DND-41 (cell line): ENCODE measurements around the gene PRKRIP1.

Experiments
- ATAC-seq: fragments of 200-7000 bp; cut with Tn5 transposase; 3 replicates; pipeline ENCODE4 v1.9.1; 2021; ENCODE audit warnings: low read depth; ENCODE audit not compliant: insufficient read depth
- DNase-seq: peaks from one replicate; pipeline ENCODE4 v3.0.0-alpha.2; 2020
- H2AFZ ChIP-seq: 2 replicates; pipeline ENCODE4 v1.6.0; 2012; ENCODE audit warnings: low read depth, low read length
- H3K27ac ChIP-seq: 2 replicates; pipeline ENCODE4 v1.5.1; 2012; ENCODE audit warnings: low read length, inconsistent platforms
- H3K27me3 ChIP-seq: fragments of 200-600 bp; sonication (generic); 2 replicates; pipeline ENCODE4 v1.6.0; 2012; ENCODE audit warnings: low read length, mild to moderate bottlenecking, inconsistent platforms; ENCODE audit not compliant: insufficient read depth, poor library complexity
- H3K36me3 ChIP-seq: 2 replicates; pipeline ENCODE4 v1.5.1; 2012; ENCODE audit warnings: low read length, inconsistent platforms; ENCODE audit not compliant: insufficient read depth
- H3K4me1 ChIP-seq: 2 replicates; pipeline ENCODE4 v1.5.1; 2012; ENCODE audit warnings: mild to moderate bottlenecking, low read length; ENCODE audit not compliant: insufficient read depth
- H3K4me2 ChIP-seq: 2 replicates; pipeline ENCODE4 v1.6.0; 2012; ENCODE audit warnings: mild to moderate bottlenecking, moderate library complexity, low read length, inconsistent platforms; ENCODE audit not compliant: insufficient read depth
- H3K4me3 ChIP-seq, 2 experiments: fragments of 200-600 bp in 1 of 2; shearing (Covaris generic) in 1 of 2; 2 replicates each; pipeline ENCODE4 v1.5.1; 2012 to 2016; ENCODE audit warnings: inconsistent platforms in 2 of 2, low read length in 2 of 2, mild to moderate bottlenecking in 2 of 2, low read depth in 1 of 2, moderate library complexity in 1 of 2
- H3K79me2 ChIP-seq: 2 replicates; pipeline ENCODE4 v1.6.0; 2012; ENCODE audit warnings: low read length, inconsistent platforms; ENCODE audit not compliant: insufficient read depth
- H3K9ac ChIP-seq: 2 replicates; pipeline ENCODE4 v1.6.0; 2012; ENCODE audit warnings: low read depth, mild to moderate bottlenecking, inconsistent platforms, low read length, moderate library complexity
- H3K9me3 ChIP-seq: 2 replicates; pipeline ENCODE4 v1.5.1; 2012; ENCODE audit warnings: low read length, moderate library complexity, mild to moderate bottlenecking, inconsistent platforms; ENCODE audit not compliant: insufficient read depth, severe bottlenecking
- H4K20me1 ChIP-seq: 2 replicates; pipeline ENCODE4 v1.6.0; 2012; ENCODE audit warnings: low read length; ENCODE audit not compliant: insufficient read depth
- CTCF ChIP-seq: IDR thresholded peaks from 2 replicates; pipeline ENCODE4 v1.5.1; 2012; ENCODE audit warnings: borderline replicate concordance, low read length, moderate library complexity, mild to moderate bottlenecking; ENCODE audit not compliant: poor library complexity, severe bottlenecking; ENCODE audit errors: extremely low read depth
- EZH2 ChIP-seq: IDR thresholded peaks from 3 replicates; pipeline ENCODE4 v1.6.1; 2012; ENCODE audit warnings: borderline replicate concordance, low read depth, mild to moderate bottlenecking, moderate library complexity, low read length, inconsistent platforms; ENCODE audit not compliant: severe bottlenecking

PRKRIP1 gene

DNA sequence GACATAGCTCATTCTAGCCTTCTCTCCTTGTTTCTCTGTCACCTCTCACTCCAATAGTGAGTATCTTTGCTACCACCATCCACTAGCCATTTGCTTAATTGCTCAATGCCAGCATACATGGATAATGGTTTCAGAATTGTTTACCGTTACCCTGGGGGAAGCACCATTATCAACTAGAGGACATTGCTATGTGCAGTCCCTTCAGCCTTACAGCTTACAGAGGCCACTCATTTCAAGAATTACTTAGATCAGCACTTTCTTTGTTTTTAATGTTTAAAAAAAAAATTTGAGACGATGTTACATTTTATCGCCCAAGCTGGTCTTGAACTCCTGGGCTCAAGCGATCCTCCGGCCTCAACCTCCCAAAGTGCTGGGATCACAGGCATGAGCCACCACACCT is 22.4 kb downstream of the PRKRIP1 start:
- Histone ChIP-seq H3K4me2 (no peak overlapping the region), H3K9ac (no peak overlapping the region), H3K9me3 (no peaks in the 10 kb centered on the region), H2AFZ (no peak overlapping the region), H3K36me3 (peaks cover 76% of the 10 kb centered on the region), H3K4me3 (no peak overlapping the region), H3K4me1 (no peaks in the 10 kb centered on the region), H4K20me1 (0 out of 2 replicates have a peak, but pooled peaks cover 3% of the 10 kb centered on the region), H3K79me2 (peaks cover 6% of the 10 kb centered on the region; the same call in 1 of the 2 replicates), H3K27ac (no peak overlapping the region), H3K27me3 (no peaks in the 10 kb centered on the region)
- DNase-seq (no peak), ATAC-seq (no peak)
- no peak for TF ChIP-seq CTCF
- no peak for TF ChIP-seq EZH2

- Histone ChIP-seq H3K9ac (no peak overlapping the region), H2AFZ (no peak overlapping the region), H3K4me3 (no peak overlapping the region), H3K4me1 (no peaks in the 10 kb centered on the region), H3K27ac (no peak overlapping the region), H3K36me3 (peaks cover 78% of the 10 kb centered on the region), H3K4me2 (no peak overlapping the region), H3K79me2 (peaks cover 6% of the 10 kb centered on the region; the same call in 1 of the 2 replicates), H3K27me3 (no peaks in the 10 kb centered on the region), H3K9me3 (no peaks in the 10 kb centered on the region), H4K20me1 (peaks cover 10% of the 10 kb centered on the region; the same call in 1 of the 2 replicates)
- no peak for ATAC-seq
- no peak for DNase-seq
- TF ChIP-seq EZH2, result no peak
- no peak for TF ChIP-seq CTCF
These were observed 25.6 kb downstream of the PRKRIP1 start for GRCh38 chr7:102421706-102422240.

DNA sequence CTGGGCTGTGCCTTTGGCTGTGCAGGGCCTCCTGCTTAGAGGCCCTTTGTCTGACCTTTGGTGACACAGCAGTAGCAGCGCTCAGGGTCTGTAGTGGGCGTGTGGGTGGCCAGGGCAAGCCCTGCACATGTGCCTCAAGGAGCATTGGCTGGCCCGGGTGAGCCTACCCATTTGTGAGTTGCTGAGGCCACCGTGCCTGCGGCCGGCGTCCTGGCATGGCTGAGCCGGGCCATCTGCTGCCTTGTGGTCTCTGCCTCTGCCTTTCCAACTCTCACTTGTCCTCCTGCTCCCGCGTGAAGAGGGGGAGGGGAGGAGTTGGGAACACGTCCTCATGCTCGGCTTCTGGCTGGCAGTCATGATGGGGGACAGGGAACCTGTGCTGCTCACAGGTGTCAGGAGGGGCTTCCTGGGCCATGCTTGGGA is 28.0 kb downstream of the PRKRIP1 start:
- Histone ChIP-seq H2AFZ (no peak overlapping the region), H3K4me2 (no peak overlapping the region), H3K27ac (no peak overlapping the region), H3K27me3 (no peaks in the 10 kb centered on the region), H3K9ac (no peak overlapping the region), H3K79me2 (peaks cover 2% of the 10 kb centered on the region; the same call in 1 of the 2 replicates), H4K20me1 (peaks cover 10% of the 10 kb centered on the region; the same call in 1 of the 2 replicates), H3K4me1 (no peaks in the 10 kb centered on the region), H3K9me3 (no peaks in the 10 kb centered on the region), H3K4me3 (no peak overlapping the region), H3K36me3 (peaks cover 66% of the 10 kb centered on the region)
- ATAC-seq (no peak), DNase-seq (no peak)
- TF ChIP-seq CTCF, result no peak
- TF ChIP-seq EZH2, result no peak
